Neural progenitor cell (in vitro differentiated cells): ENCODE results near the gene THEMIS2.

Experiments used
- EZH2 ChIP-seq: fragments of 200-600 bp; sonication (generic); IDR thresholded peaks from 2 replicates; pipeline ENCODE4 v1.6.1; 2017; ENCODE audit warnings: antibody characterized with exemption, mild to moderate bottlenecking, moderate library complexity
- TF ChIP-seq, protein P1 (sequence below): fragments of 200-600 bp; sonication (generic); IDR thresholded peaks from 2 replicates; pipeline ENCODE4 v1.5.1; 2017; ENCODE audit warnings: antibody characterized with exemption, mild to moderate bottlenecking

DNA sequence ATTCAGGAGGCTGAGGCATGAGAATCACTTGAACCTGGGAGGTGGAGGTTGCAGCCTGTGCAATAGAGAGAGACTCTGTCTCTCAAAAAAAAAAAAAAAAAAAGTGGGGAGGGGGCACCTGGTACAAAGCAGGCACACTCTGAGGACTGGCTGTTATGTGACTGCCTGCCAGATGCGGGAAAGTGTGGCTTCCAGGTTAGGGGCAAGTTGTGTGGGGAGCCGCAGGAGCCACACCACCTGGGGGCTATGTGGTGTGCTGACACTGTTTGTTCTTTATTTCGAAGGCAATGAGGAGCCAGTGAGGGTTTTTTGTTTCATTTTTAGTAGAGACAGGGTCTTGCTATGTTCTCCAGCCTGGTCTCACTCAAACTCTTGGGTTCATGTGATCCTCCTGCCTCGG is 5.7 kb downstream of the THEMIS2 start:
- TF ChIP-seq, protein P1, sequence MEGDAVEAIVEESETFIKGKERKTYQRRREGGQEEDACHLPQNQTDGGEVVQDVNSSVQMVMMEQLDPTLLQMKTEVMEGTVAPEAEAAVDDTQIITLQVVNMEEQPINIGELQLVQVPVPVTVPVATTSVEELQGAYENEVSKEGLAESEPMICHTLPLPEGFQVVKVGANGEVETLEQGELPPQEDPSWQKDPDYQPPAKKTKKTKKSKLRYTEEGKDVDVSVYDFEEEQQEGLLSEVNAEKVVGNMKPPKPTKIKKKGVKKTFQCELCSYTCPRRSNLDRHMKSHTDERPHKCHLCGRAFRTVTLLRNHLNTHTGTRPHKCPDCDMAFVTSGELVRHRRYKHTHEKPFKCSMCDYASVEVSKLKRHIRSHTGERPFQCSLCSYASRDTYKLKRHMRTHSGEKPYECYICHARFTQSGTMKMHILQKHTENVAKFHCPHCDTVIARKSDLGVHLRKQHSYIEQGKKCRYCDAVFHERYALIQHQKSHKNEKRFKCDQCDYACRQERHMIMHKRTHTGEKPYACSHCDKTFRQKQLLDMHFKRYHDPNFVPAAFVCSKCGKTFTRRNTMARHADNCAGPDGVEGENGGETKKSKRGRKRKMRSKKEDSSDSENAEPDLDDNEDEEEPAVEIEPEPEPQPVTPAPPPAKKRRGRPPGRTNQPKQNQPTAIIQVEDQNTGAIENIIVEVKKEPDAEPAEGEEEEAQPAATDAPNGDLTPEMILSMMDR = no peak
- no peak for TF ChIP-seq EZH2
